ENCODE data around the gene ZNF827.
A peak's percentile ranks its signal among the peaks of the same experiment; 100 is the strongest.

The ZNF827 gene

DNA sequence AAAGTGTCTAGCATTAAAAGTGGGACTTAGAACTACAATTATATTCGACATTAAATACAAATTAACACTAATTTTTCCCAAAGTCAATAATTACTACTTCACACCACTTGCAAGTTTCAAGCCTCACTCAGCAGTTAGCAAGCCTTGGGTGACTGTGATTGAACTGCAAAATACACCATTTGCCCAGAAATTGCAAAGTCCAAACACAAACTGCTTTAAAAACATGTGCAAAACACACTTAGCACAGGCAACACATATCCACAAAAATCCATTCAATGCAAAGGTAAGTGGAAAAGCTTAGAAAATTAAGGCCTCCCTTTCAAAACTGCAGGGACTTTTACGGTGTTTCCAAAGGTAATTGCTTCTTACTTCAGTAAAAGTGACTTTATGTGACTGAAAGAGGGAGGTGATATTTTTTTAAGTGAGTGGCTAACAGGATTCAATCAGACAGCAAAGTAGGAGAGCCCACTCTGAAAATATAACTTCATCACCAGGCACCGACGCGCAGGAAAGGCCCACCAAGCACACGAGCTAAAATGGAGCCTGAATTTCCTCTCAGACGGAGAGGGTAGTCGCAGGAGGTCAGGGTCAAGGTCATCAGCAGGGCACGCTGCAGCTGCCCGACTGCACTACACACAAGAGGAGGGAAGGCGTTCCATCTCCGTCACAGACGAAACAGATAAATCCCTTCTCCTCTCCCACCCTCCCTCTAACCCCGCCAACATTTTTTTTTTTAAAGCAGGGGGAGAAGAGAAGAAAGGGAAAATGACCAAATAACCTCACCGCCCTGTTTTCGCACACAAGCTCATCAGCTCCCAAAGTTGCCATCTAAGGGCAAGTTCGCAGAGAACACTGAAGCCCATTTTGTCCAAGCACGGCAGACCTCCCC lies 3.1 kb downstream of the ZNF827 start:
- peak; percentile 50 for DNase-seq (ENCODE audit: low spot score)

DNA sequence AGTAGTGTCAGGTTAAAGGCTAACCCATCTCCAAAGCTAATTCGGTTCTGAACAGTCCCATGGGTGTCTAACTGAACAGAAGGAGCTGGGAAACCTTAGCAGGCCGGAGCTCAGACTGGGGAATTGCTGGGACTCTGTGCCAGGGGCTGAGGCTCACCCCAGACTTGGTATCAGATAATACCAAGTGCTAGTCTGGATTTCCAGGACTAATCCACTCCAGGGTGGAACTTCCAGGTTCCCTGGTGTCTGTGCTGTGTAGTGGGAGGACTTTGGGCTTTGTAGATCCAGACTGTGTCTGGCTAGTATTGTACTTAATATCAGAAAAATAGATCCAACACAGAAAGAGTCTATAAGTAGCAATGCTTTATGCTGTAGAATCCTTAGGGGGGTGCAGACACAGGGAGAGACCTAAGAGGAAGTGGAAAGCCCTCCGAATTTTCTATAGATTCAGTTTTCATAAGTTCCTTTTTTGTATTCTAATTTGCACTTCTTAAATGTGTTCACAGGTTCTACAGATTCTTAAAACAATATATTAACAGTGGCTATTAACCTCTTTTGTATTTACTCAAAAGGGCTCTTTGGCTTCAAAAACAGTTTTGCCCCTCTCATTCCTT lies 4.1 kb downstream of the ZNF827 start:
- no peak for DNase-seq (ENCODE audit: low spot score)

DNA sequence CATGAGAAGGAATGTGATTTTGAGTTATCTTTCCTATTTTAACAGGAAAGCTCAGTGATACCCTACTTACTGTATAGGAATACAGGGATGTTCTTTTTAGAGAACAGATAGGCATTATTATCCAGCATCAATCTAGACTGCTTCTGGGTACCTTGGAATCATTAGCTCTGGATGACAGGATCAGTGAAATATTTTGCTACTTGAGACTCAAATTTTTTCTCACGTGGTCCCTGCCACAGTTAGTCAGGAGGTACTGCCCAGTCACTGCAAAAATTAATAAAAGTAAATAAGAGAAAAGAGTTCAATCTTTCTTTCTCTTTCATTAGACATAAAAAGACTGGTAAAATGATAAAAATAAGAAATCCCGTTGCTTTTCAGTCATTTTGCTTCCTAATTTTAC lies 5.5 kb downstream of the ZNF827 start:
- no peak for DNase-seq (ENCODE audit: low spot score)

DNA sequence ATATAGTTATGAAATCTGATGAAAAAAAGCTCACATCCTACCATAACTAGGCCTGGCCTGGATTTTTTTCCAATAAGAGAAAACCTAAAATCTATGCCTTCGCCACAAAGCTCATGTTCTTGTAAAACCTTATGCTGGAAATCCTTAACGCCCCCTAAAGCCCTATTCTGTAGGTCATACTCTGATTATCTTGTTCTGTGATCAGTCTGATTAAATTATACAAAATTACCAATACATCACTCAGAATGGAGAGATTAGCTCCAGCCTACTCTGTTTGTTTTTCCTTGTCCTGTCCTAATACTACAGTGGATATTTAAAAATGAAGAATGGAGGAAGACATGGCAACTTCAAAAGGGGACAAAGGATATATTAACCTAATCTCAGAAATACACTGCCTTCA lies 7.2 kb downstream of the ZNF827 start:
- no peak for DNase-seq (ENCODE audit: low spot score)

DNA sequence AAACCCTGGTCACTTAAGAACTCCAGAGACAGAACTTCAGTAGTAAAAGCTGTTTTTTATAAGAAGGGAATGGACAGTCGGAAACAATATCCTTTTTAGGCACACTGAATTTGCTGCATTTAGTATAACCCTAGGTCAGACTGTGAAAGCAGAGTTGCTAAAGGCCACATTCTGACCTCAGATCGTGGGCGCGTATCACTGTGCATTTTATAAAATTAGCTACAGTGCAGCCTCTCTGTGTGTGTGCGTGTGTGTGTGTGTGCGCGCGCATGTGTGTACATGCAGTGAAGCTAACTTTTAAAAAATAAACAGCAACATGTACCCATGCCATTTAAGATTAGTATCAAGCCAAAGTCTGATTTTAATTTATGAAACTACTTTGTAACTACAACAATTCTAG lies 8.0 kb downstream of the ZNF827 start:
- no peak for DNase-seq (ENCODE audit: low spot score)

DNA sequence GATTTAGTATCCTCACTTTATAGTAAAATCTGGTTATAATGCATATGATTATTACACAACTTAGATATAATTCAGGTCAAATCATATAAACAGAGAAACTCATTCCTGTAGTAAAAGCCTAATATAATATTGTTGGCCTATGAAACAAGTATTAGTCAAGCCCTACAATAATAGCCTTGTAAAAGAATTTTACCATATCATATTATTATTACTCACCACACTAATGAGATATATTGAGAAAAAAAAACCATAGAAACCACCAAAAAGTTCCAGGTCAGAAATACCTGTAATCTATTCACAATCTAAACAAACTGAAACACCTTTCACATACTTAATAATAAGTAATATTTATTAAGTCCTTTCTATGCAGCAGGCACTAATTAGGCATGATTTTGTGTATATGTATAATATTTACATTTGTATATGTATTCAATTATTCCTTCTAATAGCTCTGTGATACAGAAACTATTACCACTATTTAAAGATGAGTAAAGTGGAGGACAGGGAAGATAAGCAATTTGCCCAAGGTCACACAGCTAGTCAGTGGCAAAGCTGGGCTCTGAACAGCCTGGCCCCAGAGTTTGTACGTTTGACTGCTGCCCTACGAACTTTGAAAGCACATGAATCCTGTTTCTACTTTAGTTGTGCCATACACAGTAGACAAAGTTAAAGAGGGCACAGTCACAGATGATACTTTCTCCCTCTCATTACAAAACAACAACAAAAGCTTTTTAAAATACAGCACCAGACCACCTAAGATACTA lies 9.0 kb downstream of the ZNF827 start:
- DNase-seq (ENCODE audit: low spot score), result no peak

DNA sequence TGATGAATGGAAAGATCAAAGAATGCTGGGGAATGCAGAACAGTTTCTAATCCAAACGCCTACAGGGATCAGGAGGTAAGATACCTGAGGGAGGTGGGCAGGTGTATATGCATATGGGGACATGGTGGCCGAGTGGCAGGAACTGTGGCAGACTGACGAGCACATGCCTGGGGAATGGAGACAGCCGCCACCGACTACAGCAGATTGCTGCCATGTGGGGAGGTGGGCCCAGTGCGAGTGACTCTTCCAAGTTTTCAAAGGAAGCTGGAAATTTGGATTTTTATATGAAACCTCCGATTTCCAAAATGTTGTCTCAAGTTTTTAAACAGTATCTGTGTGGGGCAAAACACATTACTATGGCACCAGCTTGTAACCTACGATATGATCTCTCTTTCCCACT lies 9.9 kb downstream of the ZNF827 start:
- no peak for DNase-seq (ENCODE audit: low spot score)

DNA sequence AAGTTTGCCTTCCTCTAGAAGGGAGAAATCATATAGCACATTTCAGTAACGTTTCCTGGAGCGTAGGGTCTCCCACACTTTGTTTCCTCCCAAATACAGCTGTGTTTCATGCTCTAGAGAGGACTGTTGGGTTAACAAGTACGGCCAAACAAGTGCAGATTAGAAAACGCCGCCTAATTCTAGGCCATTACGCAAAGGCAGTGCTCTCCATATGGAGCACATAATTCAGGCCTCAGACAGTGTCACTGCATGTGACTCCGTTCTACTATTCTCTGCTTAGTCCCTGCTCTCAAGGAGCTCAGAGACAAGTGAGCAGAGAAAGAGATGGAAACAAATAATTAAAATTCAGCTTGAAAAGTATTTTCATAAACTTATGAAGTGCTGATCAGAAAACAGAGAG lies 11.6 kb downstream of the ZNF827 start:
- no peak for DNase-seq (ENCODE audit: low spot score)

DNA sequence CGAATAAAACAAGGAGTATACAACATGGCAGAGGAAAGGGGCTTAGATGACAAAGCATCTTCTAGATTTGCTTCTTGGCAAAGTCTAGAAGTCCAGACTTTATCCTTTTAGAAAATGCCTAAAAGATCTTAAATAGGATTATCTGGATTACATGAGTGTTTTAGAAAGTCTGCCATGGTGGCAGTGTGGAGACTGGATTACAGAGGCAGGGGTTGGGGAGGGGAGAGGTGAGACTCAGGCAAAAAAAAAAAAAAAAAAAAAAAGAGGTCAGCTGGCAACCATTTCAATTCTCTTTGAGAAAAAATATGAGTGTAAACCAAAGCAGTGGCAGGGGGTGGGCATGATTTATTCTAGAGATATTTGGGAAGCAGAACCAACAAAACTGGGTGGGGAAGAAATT lies 17.4 kb downstream of the ZNF827 start:
- no peak for DNase-seq (ENCODE audit: low spot score)

DNA sequence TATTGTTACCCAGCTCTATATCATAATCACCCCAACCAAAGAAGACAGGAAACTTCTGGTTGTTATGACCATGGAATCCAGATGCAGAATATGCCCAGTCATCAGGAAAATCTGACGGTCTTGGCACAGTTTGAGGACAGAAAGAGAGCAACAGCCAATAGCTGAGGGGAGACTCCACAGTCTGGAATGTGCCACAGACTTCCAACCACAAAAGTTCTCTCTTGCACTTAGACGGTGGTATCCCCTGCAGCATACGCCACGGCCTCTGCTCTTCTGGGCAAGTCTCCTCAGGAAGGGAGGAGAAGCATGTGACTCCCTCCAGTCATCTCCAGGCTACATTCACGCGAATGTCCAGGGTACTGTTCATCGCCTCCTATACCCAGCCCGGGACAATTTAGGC lies 18.4 kb downstream of the ZNF827 start:
- no peak for DNase-seq (ENCODE audit: low spot score)

DNA sequence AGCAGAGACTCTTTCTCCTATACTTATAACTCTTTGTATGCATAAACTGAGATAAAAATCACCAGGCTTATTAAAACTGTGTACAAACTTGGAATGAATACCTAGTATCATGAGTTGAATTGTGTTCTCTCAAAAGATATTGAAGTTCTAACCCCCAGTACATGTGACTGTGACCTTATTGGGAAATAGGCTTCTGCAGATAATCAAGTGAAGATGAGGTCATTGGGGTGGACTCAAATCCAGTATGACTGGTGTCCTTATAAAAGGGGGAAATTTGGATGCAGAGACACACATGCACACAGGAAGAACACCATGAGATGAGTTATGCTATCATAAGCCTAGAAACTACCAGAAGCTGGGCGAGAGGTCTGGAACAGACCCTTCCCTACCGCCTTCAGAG lies 26.2 kb downstream of the ZNF827 start:
- DNase-seq (ENCODE audit: low spot score), result no peak

DNA sequence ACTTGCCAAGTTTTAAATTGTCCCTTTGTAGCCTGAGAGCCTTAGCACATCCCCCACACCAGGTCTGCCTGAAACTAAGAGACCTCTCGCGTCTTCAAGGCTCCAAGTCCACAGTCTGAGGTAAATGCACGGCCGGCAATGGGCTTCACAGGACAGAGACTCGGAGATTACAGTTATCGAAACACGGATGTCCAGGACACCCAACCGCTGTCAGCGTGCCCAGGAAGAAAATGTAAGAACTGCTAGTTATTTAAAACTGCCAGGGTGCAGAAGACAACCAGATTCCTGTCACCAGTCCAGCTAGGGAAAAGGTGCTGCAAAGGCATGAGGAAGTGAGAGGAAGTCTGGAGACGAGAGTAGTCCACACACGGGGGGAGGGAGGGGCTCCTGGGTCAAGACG lies 28.9 kb downstream of the ZNF827 start:
- DNase-seq (ENCODE audit: low spot score), result no peak

DNA sequence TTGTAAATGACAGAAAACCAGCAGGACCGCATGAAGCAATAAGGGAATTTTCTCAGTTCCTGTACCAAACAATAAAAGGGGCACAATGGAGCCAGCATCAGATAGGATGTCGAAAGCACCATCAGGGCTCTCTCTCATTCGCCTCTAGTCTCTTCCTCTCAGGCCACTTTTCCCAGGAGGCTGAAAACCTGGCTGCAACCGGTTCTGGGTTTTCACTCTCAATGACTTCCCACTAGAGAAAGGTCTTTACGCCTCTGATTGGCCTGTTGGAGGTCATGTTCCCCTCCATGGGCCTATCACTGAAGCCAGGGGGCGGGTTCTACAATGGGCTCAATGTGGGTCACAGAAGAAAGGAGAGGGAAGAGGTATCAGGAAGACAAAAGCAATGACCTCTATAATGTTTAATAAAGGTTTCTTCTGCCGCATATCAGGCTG lies 29.3 kb downstream of the ZNF827 start:
- DNase-seq (ENCODE audit: low spot score), result peak; percentile 66

DNA sequence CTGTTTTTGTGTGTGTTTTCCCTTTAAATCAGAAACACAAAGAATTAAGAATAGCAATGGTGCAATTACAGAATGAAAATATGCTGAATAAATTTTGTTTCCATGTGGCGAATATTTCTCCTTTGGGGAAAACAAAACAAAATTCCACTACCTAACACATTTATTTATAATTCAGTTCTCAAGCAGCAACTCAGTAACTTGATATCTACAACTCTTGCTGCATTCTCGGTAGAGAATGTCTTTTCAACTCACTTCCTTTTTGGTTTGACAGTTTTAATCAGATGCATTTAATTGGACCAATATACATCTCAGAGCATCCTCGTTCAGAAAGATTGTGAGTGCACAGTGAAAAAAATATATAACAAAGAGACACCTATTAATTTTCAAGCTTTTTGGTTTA lies 30.8 kb downstream of the ZNF827 start:
- no peak for DNase-seq (ENCODE audit: low spot score)

DNA sequence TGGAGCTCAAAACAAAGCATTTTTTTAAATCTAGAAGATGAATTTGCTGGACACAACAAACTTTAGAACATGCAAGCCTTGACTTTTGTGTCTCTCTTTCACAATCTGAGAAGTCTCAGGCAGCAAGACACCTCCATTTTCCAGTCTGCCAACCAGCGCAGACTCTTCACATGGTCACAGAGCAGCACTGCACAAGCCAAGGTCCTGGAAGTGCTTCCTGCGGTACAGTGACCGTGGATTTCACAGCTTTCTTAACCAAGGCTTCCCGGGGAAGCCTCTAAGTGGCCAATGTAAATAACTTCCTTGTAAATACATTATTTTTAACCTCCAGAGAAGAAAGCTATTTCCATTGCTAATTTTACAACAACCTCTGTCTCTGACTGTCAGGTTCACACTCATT lies 31.2 kb downstream of the ZNF827 start:
- DNase-seq (ENCODE audit: low spot score), result no peak

DNA sequence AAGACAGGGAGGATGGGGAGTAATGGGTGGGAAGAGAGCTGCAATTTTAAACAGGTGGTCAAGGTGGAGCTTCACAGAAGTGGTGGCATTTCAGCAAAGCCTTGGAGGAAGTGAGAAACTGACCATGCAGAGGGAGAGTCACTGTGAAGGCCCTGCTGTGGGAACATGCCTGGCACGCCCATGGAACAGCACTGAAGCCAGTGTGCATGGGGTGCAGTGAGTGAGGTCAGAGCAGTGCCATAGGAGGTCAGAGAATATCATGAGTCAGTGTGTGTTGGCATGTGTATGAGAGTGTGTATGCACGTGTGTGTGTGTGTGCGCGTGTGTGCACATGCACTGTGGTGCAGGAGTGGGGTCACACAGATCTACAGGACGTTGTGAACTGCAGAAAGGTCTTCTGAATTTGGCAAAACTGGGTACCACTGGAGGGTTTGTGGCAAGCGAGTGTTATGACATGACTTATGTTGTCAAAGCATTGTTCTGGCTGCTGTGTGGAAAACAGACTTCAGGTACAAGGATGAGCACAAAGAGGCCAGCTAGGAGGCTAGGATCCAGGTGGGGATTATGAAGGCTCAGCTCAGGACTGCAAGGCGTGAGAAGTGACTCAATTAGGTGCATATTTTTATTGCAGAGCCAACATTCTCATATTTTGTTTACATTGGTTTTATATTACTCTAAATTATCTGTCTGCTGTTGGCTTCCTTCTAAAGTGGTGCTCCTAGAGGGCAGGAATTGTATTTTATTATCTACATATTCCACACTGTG lies 34.0 kb downstream of the ZNF827 start:
- no peak for DNase-seq (ENCODE audit: low spot score)

DNA sequence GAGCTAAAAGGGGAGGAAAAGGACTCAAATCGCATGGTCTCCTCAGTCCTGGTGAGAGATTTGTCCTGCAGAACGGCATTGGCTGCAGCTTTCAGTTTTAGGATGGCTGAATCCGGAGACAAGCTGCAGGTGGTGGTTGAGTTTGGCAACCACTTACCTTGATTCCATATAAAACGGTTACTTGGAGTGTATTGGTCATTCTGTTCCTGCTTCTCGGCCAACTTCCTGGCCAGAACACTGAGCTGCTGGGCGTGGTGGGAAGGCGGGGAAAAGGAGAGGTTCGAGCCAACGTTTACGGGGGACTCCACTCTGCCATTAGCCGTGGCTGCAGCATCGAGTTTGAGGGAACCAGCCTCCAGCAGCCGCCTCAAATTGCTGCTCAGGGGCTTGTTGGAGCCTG lies 36.1 kb downstream of the ZNF827 start:
- no peak for DNase-seq (ENCODE audit: low spot score)

DNA sequence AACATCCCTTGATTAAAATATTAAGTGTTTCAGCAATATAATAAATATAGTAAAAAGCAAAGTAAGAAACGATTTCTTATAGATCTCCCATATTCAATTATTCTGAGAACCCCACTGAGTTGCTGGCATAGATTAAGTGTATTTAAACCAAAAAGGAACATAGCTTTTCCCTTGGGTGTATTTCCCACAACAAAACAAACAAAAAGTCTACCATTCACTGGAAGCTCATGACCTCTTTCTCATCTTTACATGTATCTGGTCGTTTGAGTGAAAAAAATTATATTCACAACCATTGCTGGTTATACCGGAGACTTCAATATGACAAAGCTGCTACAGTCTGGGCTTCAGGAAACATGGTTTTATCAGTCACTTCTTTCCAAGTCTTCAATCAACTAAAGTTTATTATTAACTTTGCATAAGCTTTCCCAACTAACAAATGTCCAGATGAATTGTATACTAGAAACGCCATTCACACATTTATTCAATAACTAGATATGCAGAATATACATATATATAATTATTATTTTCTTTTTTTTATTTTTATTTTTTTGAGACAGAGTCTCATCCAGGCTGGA lies 38.6 kb downstream of the ZNF827 start:
- DNase-seq (ENCODE audit: low spot score), result no peak

DNA sequence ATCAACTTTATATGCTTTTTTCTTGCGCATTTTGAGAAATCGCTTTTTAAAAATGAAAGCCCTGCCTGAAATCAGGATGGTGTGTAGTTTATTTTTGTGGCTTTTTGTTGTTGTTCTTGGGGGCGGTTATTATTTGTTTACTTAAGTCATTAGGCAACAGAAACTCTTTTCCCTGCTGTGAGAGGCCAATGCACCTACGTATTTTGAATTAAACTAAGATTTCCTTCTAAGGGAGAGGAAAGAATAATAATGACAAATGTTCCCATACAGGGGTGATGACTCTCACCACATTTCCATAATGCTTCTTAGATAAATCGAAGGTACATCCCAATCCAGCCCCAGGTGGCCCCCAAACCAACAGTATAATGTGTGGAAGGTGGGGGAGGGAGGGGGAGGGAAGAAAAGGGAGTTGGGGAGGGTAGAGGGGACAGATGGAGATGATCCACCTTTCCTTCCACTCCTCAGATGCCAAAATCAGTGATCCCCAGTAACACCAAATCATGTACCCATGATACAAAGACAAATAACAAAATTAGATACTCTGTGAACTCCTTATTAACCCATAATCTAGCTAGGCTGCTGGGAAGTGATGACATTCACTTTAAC lies 39.6 kb downstream of the ZNF827 start:
- DNase-seq (ENCODE audit: low spot score), result no peak

DNA sequence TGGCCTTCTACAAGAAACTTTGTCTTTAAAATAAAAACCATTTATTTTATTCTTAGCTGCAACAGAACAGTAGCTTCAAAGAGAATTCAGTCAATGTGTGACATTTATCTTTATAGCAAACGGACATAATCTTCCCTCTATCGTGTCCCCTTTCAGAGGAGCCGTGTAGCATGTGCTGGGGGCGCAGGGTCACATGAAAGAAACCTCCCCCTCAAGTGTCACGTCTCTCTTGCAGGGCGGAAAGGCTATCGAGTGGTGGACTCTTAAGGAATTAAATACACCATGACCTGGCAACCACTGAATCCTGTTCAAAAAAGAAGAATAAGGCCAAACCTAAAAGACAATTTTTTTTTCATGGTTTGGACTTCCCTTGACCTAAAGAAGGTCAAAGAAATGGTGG lies 40.2 kb downstream of the ZNF827 start:
- no peak for DNase-seq (ENCODE audit: low spot score)

DNA sequence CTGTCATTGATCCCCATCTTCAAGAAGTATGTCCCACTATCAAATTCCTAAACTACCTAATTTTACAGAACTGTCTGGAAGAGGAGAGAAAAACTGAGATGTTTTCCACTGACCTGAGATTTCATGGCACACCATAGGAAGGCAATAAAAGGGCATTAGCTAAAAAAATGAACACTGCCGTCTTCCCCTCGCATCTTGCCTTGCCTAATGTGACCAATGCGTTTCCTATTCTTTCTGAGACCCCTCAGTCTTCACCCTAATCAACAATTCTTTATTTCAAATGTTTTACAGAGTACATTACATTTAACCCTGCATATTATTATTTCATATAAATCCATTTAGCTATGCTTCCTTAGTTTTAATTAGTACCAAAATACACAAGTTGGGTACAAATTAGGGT lies 43.6 kb downstream of the ZNF827 start:
- DNase-seq (ENCODE audit: low spot score), result no peak

DNA sequence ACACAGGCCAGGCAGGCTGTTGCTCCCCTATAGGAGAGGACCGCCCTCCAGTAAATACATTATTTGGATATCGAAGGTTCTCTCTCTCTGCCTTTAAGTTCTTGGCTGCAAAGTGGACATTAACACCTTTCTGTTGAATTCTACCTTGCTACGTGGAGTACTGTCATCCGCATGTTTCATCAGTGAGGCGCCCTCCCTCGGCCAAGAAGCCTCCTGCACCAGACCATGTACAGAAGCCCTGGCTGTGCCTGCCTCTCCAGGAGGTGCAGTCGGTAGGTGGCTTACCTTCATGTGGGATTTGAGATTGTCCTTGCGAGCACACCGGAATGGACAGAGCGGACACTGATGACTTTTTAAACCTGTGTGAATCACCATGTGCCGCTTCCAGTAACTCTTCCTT lies 46.7 kb downstream of the ZNF827 start:
- no peak for DNase-seq (ENCODE audit: low spot score)
